CD4-positive, alpha-beta T cell treated with Interleukin-12 subunit alpha and Interleukin-12 subunit beta, for 1 hour (primary cell): Measurements from ENCODE around the gene FCN3.
A peak's percentile ranks its signal among the peaks of the same experiment; 100 is the strongest.
"Not testable (repeated sequence)": the region's sequence is repeated elsewhere in the genome, so short reads cannot be mapped to it uniquely, and the experiment has no call there.

Source experiments
- DNase-seq: peaks from one replicate; pipeline ENCODE4 v3.0.0-alpha.2; 2020

FCN3 gene

DNA sequence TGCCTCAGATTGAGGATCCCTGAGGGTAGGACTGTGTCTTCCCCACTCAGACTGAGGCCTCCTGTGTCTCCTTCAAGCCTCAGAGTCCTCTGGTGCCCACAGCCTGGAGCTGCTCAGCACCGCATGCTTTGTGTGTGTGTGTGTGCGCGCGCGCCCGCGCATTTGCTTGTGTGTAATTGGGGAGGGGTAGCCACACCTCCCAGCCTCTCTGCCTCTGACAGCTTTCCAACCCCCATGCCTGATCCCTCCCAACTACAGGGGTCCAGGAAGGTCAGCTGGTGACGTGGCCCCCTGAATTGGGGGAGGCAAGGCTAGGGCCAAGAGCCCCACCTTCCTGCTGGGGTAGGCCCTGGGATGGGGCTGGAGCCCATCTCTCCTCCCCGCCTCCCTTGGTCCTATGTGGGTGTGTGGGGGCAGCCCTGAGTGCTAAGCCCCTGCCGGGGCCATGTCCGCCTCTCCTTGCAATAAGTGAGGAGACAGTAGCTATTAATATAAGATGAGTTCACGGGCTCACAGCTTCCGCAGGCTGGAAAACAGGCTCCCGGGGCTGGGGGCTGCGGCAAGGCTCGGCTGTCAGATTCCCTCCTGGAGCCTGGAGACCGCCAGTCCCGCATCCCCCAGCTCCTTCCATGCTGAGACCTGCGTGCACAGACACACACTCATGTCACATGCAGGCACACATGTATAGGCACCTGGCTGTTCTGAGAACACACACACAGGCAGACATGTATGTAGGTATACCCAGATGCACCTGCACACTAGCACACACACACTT lies 24.8 kb upstream of the FCN3 start:
- DNase-seq: no peak

DNA sequence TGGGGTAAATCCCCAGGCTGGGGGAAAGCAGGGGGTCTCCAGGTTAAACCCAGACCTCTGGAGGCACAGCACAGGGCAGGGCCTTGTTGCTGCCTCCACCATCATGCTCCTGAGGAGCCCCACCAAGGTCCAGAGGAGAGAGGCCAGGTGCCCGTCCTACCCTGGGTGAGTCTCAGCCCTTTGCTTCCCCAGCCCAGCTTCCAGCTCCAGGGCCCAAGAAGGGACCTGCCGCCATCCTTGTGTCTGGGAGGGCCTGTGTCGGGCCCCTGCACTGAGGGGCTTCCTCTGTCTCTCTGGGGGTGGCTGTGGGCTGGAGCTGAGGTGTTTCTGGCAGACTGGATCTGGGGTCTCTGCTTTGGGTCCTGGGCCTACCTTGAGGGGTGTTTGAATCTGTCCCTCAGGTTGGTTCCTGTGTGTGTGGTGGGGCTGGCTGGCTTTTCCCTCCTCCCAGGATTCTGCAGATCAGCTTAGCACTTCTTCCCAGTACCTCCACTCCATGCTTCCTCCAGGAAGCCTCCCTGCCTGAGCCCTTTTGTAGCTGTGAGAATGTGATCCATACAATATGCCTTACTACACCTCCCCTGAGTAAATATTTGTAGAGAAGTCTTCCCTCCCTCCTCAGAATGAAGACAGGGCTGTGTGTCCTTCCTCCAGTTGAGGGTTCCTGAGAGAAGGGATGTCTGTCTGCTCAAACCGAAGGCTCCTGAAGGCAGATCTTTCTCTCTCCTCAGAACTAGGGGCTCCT lies 24.0 kb upstream of the FCN3 start:
- no peak for DNase-seq

DNA sequence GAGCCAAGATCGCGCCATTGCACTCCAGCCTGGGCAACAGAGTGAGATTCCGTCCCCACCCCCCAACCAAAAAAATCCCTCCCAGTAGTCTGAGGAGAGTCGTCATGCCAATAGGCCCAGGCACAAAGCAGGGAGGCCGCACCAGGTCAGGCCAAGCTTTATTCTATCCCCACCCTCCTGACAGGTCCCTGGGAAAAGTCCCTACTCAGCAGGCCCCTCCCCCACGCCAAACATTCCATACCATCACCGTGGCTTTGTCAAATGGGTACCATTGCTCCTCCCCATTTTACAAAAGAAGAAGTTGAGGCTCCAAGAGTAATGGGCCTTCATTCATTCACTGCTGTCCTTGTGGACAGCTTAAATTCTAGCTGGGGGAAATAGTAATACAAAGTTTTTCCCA lies 23.1 kb upstream of the FCN3 start:
- DNase-seq: no peak

GRCh38 chr1:27397110-27397509 lies 22.5 kb upstream of the FCN3 start:
- no peak for DNase-seq

DNA sequence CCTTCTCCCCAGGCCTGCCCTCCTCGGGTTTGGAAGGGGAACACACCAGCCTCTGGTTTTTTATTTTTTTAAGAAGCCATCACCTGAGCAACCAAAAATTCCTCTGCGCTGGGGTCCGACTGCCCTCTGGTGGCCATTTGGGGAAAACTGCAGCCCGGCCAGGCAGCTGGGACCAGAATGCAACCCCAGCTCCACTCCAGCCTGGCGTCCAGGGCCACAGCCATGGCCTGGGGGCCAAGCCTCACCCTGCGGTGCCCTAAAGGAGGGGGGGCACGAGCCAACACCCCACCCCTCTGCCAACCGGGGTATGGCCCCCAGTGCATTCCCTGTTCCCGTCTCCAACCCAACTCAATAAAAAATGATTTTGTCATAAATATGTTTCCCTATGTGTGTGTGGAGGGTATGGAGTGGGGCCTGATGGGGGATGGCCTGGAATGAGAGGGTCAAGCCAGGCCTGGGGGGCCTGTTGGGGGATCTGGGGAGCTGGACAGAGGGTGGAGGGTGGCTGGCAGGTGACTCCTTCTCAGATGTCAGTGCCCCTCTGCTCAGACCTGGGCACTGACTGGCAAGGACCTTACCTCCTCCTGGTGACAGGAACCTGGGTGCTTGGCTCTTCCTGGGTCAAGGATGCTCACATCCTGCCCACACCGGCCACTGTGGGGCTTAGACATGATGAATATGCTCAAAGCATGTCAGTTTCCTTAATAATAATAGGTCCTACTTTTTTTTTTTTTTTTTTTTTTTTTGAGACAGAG lies 21.0 kb upstream of the FCN3 start:
- DNase-seq: peak; percentile 87

- DNase-seq: no peak
Measured at GRCh38 chr1:27394925-27395324, 20.3 kb upstream of the FCN3 start.

GRCh38 chr1:27394282-27394658 lies 19.6 kb upstream of the FCN3 start:
- no peak for DNase-seq

GRCh38 chr1:27393641-27394281 lies 19.1 kb upstream of the FCN3 start:
- DNase-seq: no peak

- DNase-seq: no peak
Measured at GRCh38 chr1:27392778-27393635, 18.4 kb upstream of the FCN3 start.

DNA sequence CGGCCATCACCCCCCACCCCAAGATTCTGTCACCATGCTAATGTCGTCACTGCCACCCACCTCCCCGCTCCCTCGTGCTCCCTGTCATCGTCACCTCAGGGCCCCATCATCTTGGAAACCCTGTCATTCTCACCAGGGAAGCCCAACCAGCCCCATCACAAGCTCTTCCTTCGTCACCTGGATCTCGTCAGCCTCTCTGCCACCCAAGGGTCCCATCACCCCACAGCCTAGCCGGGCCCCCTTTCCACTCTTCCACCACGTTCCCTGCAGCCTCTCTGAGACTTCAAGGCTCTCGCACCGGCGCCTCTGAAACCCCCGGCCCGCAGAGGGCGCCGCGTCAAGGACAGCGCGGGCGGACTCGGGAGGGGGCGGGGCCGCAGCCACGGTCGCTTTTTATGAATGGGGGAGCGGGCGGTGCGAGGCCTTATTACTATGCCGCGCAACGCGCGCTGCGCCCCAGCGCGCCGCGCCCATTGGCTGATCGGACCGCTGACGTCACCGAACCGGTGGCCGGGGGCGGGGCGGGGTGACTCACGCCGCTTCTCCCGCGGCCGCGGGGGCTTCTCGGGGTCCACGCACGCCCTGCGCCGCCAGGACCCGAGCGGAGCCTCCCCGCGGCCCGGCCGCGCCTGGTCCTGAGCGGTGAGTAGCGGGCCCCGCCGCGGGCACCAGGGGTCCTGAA lies 17.6 kb upstream of the FCN3 start, which contains the start of gene GPR3:
TSS of gene GPR3 (plus strand) at position 527 of the 682 bp plus-strand sequence. CDS start 1,177 bp downstream, outside the sequence.
- peak; percentile 95 for DNase-seq

DNA sequence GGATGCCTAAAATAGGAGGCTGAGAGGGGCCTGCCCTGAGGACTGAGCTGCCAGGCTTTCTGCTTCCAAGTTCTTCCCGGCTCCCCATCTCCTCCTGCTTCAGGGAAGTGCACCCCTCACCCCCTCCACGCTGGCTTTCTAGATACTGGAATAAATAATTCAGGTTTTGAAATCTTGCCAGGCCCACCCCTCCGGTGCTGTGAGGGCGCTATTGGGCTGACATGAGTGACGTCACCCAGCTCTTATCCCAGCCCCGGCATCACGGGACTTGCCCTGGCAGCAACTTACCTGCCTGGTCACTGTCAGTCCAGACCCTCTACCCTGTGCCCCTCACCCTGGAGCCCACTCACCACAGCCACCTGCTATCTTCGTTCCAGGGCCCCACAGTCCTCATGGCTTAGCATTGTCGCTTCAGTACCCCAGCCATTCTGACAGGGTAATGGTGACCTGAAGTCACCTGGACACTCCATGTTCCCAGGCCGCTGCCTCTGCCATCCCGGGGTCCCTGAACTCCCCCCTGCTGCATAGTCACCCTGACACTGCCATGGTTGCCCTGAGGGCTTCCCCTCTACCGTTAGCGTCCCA lies 17.0 kb upstream of the FCN3 start:
- DNase-seq: peak; percentile 48

DNA sequence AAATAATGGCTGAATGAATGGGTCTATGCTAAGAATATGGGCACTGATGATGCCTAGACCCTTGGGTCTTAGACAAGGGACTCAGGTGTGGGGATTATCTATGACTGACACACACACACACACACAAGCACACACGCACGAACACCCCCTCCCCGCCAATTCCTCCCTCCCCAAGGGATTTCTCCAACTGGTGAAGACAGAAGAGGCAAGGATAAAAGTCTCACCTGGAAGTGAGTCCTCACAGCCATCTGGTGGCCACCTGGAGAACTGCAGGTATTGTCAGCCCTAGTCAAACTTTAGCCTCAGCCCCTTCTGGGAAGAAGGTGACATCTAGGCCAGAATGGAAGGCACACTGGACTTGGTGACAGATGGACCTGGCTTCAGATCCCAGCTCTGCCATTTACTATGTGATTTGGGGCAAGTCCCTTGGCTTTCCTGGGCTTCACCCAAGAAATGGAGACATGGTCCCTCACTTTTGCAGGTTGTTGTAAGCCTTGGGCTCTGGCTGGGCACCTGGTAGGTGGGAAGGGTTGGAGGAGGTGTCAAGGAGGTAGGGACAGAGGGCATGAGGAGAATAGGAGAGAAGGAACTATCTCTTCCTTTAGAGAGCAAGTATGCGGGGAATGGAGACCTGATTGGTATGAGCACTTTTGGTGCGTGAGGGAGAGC lies 13.8 kb upstream of the FCN3 start:
- peak; percentile 80 for DNase-seq

DNA sequence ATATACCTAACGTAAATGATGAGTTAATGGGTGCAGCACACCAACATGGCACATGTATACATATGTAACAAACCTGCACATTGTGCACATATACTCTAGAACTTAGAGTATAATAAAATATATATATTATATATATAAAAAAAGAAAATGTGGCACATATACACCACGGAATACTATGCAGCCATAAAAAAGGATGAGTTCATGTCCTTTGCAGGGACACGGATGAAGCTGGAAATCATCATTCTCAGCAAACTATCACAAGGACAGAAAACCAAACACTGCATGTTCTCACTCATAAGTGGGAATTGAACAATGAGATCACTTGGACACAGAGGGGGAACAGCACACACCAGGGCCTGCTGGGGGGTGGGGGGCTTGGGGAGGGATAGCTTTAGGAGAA lies 10.2 kb upstream of the FCN3 start:
- DNase-seq: not testable (repeated sequence)

DNA sequence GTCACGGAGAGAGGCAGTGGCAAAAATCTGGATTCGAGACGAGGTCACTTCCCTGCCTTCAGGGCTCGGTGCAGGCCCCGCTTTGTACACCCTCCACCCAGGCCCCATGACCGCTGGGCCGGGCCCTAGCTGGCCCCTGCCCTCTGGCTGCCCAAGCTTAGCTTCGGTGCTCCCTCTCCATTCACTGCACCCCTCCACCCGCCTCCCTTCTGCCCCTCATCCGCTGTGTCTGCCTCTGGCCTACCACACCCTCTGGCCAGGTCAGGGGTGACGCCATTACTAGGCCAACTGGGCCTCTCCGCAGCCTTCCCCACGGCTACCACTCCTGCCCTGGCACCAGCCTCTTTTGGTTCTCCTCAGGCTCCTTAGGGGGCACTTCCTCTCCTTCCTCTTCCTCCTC lies 9.0 kb upstream of the FCN3 start:
- DNase-seq: no peak

DNA sequence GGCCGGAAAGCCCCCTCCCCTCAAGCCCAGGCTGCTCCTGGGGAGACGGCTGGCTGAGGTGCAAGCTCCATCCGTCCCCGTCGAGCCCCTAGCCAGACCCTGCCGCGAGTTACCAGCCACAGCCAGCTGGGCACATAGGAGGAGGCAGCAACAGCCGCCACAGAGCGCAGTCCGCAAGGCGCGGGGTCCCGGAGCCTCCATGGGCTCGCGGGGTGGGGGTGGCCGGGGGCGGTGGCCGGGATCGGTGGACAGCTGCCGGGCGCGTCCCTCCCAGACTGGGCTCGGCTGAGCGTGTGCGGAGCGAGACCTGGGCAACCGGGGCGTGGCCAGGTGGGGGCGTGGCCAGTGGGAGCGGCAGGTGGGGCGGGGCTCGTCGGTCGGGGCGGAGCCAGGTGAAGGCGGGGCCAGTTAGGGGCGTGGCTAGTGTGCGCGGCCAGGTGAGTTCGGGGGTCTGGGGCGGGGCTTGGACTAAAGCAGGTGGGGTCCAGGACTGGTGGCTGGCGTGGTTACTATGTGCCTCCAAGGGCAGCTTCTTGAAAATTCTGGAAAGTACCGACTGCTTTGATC lies 8.5 kb upstream of the FCN3 start, which contains the start of gene CD164L2:
TSS of gene CD164L2 (minus strand) at position 295 of the 567 bp plus-strand sequence. CDS start at position 201, 94 bp downstream.
- peak; percentile 48 for DNase-seq

GRCh38 chr1:27381969-27382762 lies 7.5 kb upstream of the FCN3 start:
- DNase-seq: no peak

GRCh38 chr1:27380766-27381733 lies 6.4 kb upstream of the FCN3 start:
- no peak for DNase-seq

GRCh38 chr1:27380224-27380623 lies 5.6 kb upstream of the FCN3 start:
- DNase-seq: no peak
